MV-4-11 (cell line): ENCODE measurements around the gene RPE65.
A peak's percentile ranks its signal among the peaks of the same experiment; 100 is the strongest.
"Not testable (repeated sequence)": the region's sequence is repeated elsewhere in the genome, so short reads cannot be mapped to it uniquely, and the experiment has no call there.

Source experiments
- DNase-seq: peaks from one replicate; lab custom pipeline; 2025; lab: John Stamatoyannopoulos, UW

RPE65 gene

GRCh38 chr1:68453060-68453670 is 3.4 kb upstream of the RPE65 start:
- DNase-seq: no peak

- no peak for DNase-seq
Measured at GRCh38 chr1:68448365-68448764, 1.4 kb downstream of the RPE65 start.

- DNase-seq: no peak
Measured at GRCh38 chr1:68445709-68446108, 4.0 kb downstream of the RPE65 start.

GRCh38 chr1:68442822-68443556 is 6.8 kb downstream of the RPE65 start:
- DNase-seq: peak; percentile 5

- no peak for DNase-seq
Measured at GRCh38 chr1:68442006-68442405, 7.7 kb downstream of the RPE65 start.

GRCh38 chr1:68438310-68438709 is 11.4 kb downstream of the RPE65 start:
- no peak for DNase-seq

- DNase-seq: no peak
Measured at GRCh38 chr1:68433395-68433794, 16.4 kb downstream of the RPE65 start.

GRCh38 chr1:68431076-68431475 is 18.7 kb downstream of the RPE65 start:
- DNase-seq: no peak

- peak; percentile 19 for DNase-seq
Measured at GRCh38 chr1:68429233-68429808, 20.4 kb downstream of the RPE65 start.

GRCh38 chr1:68426594-68426993 is 23.2 kb downstream of the RPE65 start:
- no peak for DNase-seq

GRCh38 chr1:68421350-68421749 is 28.4 kb downstream of the RPE65 start:
- no peak for DNase-seq

- no peak for DNase-seq
Measured at GRCh38 chr1:68409426-68409825, 40.3 kb downstream of the RPE65 start.

- DNase-seq: no peak
Measured at GRCh38 chr1:68401506-68401905, 48.2 kb downstream of the RPE65 start.

- not testable (repeated sequence) for DNase-seq
Measured at GRCh38 chr1:68395575-68395974, 54.2 kb downstream of the RPE65 start.

GRCh38 chr1:68392474-68392873 is 57.3 kb downstream of the RPE65 start:
- not testable (repeated sequence) for DNase-seq

- not testable (repeated sequence) for DNase-seq
Measured at GRCh38 chr1:68385798-68386524, 63.8 kb downstream of the RPE65 start.

GRCh38 chr1:68384872-68385411 is 64.8 kb downstream of the RPE65 start:
- DNase-seq: no peak

GRCh38 chr1:68384321-68384813 is 65.4 kb downstream of the RPE65 start:
- DNase-seq: peak; percentile 55

- DNase-seq: no peak
Measured at GRCh38 chr1:68383092-68383491, 66.7 kb downstream of the RPE65 start.

GRCh38 chr1:68379085-68379478 is 70.7 kb downstream of the RPE65 start:
- DNase-seq: no peak
